Naive thymus-derived CD4-positive, alpha-beta T cell (primary cell): Measurements from ENCODE around the gene ATF3. TPM values are rescaled to one million over a fixed set of nuclear protein-coding genes. Genes with fewer than 3 reads are reported as not detected.

ENCODE experiments used
- ATAC-seq: fragments of 150-1000 bp; cut with Tn5 transposase; 2 replicates; pipeline ENCODE4 v1.10.0; 2021; ENCODE audit warnings: mild to moderate bottlenecking, moderate library complexity
- CTCF ChIA-PET: fragments of 350-600 bp; sonication (Branson Sonifier 250); formaldehyde crosslinking; loops from one replicate; lab custom pipeline; 2021; ENCODE audit warnings: antibody characterized with exemption; lab: Charles Lee
- POLR2A ChIA-PET: fragments of 350-600 bp; sonication (Branson Sonifier 250); formaldehyde crosslinking; loops from one replicate; lab custom pipeline; 2021; ENCODE audit warnings: antibody characterized with exemption, inconsistent platforms; lab: Charles Lee
- DNase-seq, 9 donors: peaks; one replicate each; pipeline versions ENCODE4 v3.0.0 to v3.0.0-alpha.2; 2020 to 2022; ENCODE audit warnings: mixed read lengths in 1 of 9
- H3K27ac ChIP-seq: one replicate; pipeline ENCODE4 v1.7.0; 2013; ENCODE audit warnings: mild to moderate bottlenecking, low read depth, low read length, moderate library complexity
- H3K27me3 ChIP-seq, 2 donors: one replicate each; pipeline ENCODE4 v1.7.0; 2013; ENCODE audit warnings: low read length in 2 of 2, mild to moderate bottlenecking in 2 of 2, moderate library complexity in 2 of 2; ENCODE audit not compliant: control insufficient read depth in 2 of 2, insufficient read depth in 2 of 2
- H3K36me3 ChIP-seq, 3 experiments: 1 replicate in 2 of 3; 2 replicates in 1 of 3; pipeline ENCODE4 v1.7.0; 2013; ENCODE audit warnings: low read length in 3 of 3, mild to moderate bottlenecking in 3 of 3, moderate library complexity in 1 of 3; ENCODE audit not compliant: insufficient read depth in 3 of 3, control insufficient read depth in 2 of 3
- H3K4me1 ChIP-seq, 2 donors: one replicate each; pipeline ENCODE4 v1.7.0; 2013; ENCODE audit warnings: low read length in 2 of 2, mild to moderate bottlenecking in 2 of 2, moderate library complexity in 1 of 2; ENCODE audit not compliant: control insufficient read depth in 2 of 2, insufficient read depth in 2 of 2
- H3K4me3 ChIP-seq: 2 replicates; pipeline ENCODE4 v1.7.0; 2013; ENCODE audit warnings: mild to moderate bottlenecking, low read length
- H3K9me3 ChIP-seq, 3 experiments: 1 replicate in 2 of 3; 2 replicates in 1 of 3; pipeline ENCODE4 v1.7.0; 2013; ENCODE audit warnings: low read length in 3 of 3; ENCODE audit not compliant: control insufficient read depth in 2 of 3
- H3K27ac Mint-ChIP-seq, 9 donors: one replicate each; pipeline ENCODE4 v1.8.0; 2020 to 2022; ENCODE audit warnings: mixed read lengths in 9 of 9, mild to moderate bottlenecking in 8 of 9, moderate library complexity in 5 of 9, inconsistent platforms in 2 of 9
- H3K27me3 Mint-ChIP-seq, 5 donors: one replicate each; pipeline ENCODE4 v1.8.0; 2021 to 2022; ENCODE audit warnings: mixed read lengths in 5 of 5, mild to moderate bottlenecking in 1 of 5
- H3K36me3 Mint-ChIP-seq, 5 donors: one replicate each; pipeline ENCODE4 v1.8.0; 2020 to 2022; ENCODE audit warnings: mixed read lengths in 5 of 5, mild to moderate bottlenecking in 3 of 5, inconsistent platforms in 1 of 5
- H3K4me1 Mint-ChIP-seq, 7 donors: one replicate each; pipeline ENCODE4 v1.8.0; 2020 to 2022; ENCODE audit warnings: mixed read lengths in 7 of 7, mild to moderate bottlenecking in 3 of 7, inconsistent platforms in 1 of 7
- H3K4me3 Mint-ChIP-seq, 10 donors: one replicate each; pipeline ENCODE4 v1.8.0; 2020 to 2022; ENCODE audit warnings: mild to moderate bottlenecking in 10 of 10, mixed read lengths in 10 of 10, moderate library complexity in 6 of 10, inconsistent platforms in 2 of 10
- H3K9me3 Mint-ChIP-seq, 11 donors: one replicate each; pipeline ENCODE4 v1.8.0; 2020 to 2022; ENCODE audit warnings: mixed read lengths in 11 of 11, mild to moderate bottlenecking in 4 of 11, inconsistent platforms in 1 of 11, moderate library complexity in 1 of 11
- intact Hi-C, 2 donors: fragments of 100-400 bp; cut with micrococcal nuclease; formaldehyde crosslinking; loops; one replicate each; pipeline ENCODE4 v1.15.1; 2023
- polyA plus RNA-seq, 2 donors: library from polyadenylated mRNA; unstranded; fragments of 300-500 nt; fragmentation: Illumina TruSeq; gene quantifications; one replicate each; pipeline ENCODE4 v1.2.3, GENCODE V29; 2021
- total RNA-seq, 6 experiments: library from RNA in 5 of 6; stranded (reverse) in 5 of 6; gene quantifications; 1 replicate in 5 of 6; 2 replicates in 1 of 6; pipeline ENCODE4 v1.2.3 and lab custom pipeline; 2021 to 2026

Gene ATF3
- total and polyA plus RNA-seq, 7 experiments from 2014 or later: 0.57 to 83.4 (median 12.5) TPM; not detected in 2

- Mint-ChIP-seq H3K4me1 (peaks cover 9 to 27% (median 15%) of the 10 kb centered on the region in 7 donors), H3K36me3 (no peaks in the 10 kb centered on the region), H3K4me3 (peak overlapping the region; percentile 80 to 98 (median 88)), H3K27ac (peak overlapping the region in 8 of 9 donors; percentile 1 to 90 (median 70)), H3K27me3 (peaks cover 0 to 41% (median 0%) of the 10 kb centered on the region in 5 donors), H3K9me3 (peaks cover 0 to 11% (median 2%) of the 10 kb centered on the region in 11 donors)
- no peaks in the 10 kb centered on the region for H3K36me3 ChIP-seq
- no peak for DNase-seq
- ChIA-PET CTCF (interaction anchor here (0.6 to 1.6 kb wide), 2 partner anchors 89 to 501 kb away, joined by 3 to 4 read pairs; no protein-coding TSS in a partner anchor), POLR2A (interaction anchor here (0.6 kb wide), 1 partner anchor 421 kb away, joined by 3 read pairs; no protein-coding TSS in a partner anchor)
- intact Hi-C loops: loop anchor here (2.0 to 10.0 kb wide), 4 partner anchors 31 to 531 kb away; partner anchors contain the start of genes ANGEL2 (in 1 of the 2), DTL (in 1 of the 2) and INTS7 (in 1 of the 2)
- H3K27me3 ChIP-seq: no peaks in the 10 kb centered on the region
- no peak overlapping the region for H3K4me3 ChIP-seq
- H3K27ac ChIP-seq: no peak overlapping the region
- ATAC-seq: no peak
- no peaks in the 10 kb centered on the region for H3K9me3 ChIP-seq
- peaks cover 0 to 6% of the 10 kb centered on the region in 2 donors for H3K4me1 ChIP-seq
Measured at GRCh38 chr1:212565571-212566305, 42.8 kb upstream of the ATF3 start.

GRCh38 chr1:212566522-212567479 is 41.8 kb upstream of the ATF3 start:
- Mint-ChIP-seq H3K27ac (peak overlapping the region; percentile 62 to 90 (median 77)), H3K4me3 (peak overlapping the region; percentile 80 to 98 (median 88)), H3K9me3 (peaks cover 0 to 11% (median 2%) of the 10 kb centered on the region in 11 donors), H3K27me3 (peaks cover 0 to 43% (median 0%) of the 10 kb centered on the region in 5 donors), H3K4me1 (peaks cover 9 to 27% (median 15%) of the 10 kb centered on the region in 7 donors), H3K36me3 (no peaks in the 10 kb centered on the region)
- DNase-seq (peak in 7 of 9 donors; percentile 23 to 66 (median 30)), ATAC-seq (peak; percentile 96)
- peaks cover 0 to 6% of the 10 kb centered on the region in 2 donors for H3K4me1 ChIP-seq
- ChIA-PET CTCF (interaction anchor here (1.5 to 1.6 kb wide), 2 partner anchors 89 to 90 kb away, joined by 4 to 7 read pairs; no protein-coding TSS in a partner anchor), POLR2A (interaction anchor here (0.6 kb wide), 1 partner anchor 420 kb away, joined by 3 read pairs; no protein-coding TSS in a partner anchor)
- no peaks in the 10 kb centered on the region for H3K36me3 ChIP-seq
- H3K27me3 ChIP-seq: no peaks in the 10 kb centered on the region
- no peaks in the 10 kb centered on the region for H3K9me3 ChIP-seq
- intact Hi-C loops: loop anchor here (1.0 to 10.0 kb wide), 9 partner anchors 8 to 532 kb away; partner anchors contain the start of genes ATF3 (in 2 of the 2), ANGEL2 (in 1 of the 2), DTL (in 1 of the 2) and INTS7 (in 1 of the 2)
- peak overlapping the region; percentile 31 for H3K27ac ChIP-seq
- peak overlapping the region; percentile 78 for H3K4me3 ChIP-seq

GRCh38 chr1:212567638-212568037 is 40.9 kb upstream of the ATF3 start:
- no peak overlapping the region for H3K27ac ChIP-seq
- no peak for DNase-seq
- peak overlapping the region in 2 of 9 donors; percentile 75 to 77 for H3K27ac Mint-ChIP-seq
- H3K9me3 ChIP-seq: no peaks in the 10 kb centered on the region
- peaks cover 0 to 8% (median 0%) of the 10 kb centered on the region in 11 donors for H3K9me3 Mint-ChIP-seq
- intact Hi-C loops: loop anchor here (1.0 to 10.0 kb wide), 9 partner anchors 8 to 533 kb away; partner anchors contain the start of genes ATF3 (in 2 of the 2), ANGEL2 (in 1 of the 2), DTL (in 1 of the 2) and INTS7 (in 1 of the 2)
- H3K36me3 ChIP-seq: no peaks in the 10 kb centered on the region
- no peaks in the 10 kb centered on the region for H3K27me3 ChIP-seq
- no peak overlapping the region for H3K4me3 ChIP-seq
- peaks cover 0 to 44% (median 0%) of the 10 kb centered on the region in 5 donors for H3K27me3 Mint-ChIP-seq
- H3K36me3 Mint-ChIP-seq: no peaks in the 10 kb centered on the region
- H3K4me1 ChIP-seq: peaks cover 0 to 6% of the 10 kb centered on the region in 2 donors
- ChIA-PET POLR2A (no interaction called here), CTCF (interaction anchor here (0.6 to 1.5 kb wide), 2 partner anchors 90 to 444 kb away, joined by 3 to 7 read pairs; no protein-coding TSS in a partner anchor)
- peak overlapping the region in 7 of 10 donors; percentile 80 to 98 (median 89) for H3K4me3 Mint-ChIP-seq
- H3K4me1 Mint-ChIP-seq: peaks cover 9 to 27% (median 15%) of the 10 kb centered on the region in 7 donors
- no peak for ATAC-seq

GRCh38 chr1:212568978-212569537 is 39.5 kb upstream of the ATF3 start:
- no peaks in the 10 kb centered on the region for H3K9me3 ChIP-seq
- H3K27ac Mint-ChIP-seq: peak overlapping the region in 1 of 9 donors; percentile 34
- no peaks in the 10 kb centered on the region for H3K27me3 ChIP-seq
- ATAC-seq (no peak), DNase-seq (no peak)
- CTCF ChIA-PET: no interaction called here
- H3K27ac ChIP-seq: no peak overlapping the region
- no peak overlapping the region for H3K4me3 Mint-ChIP-seq
- peaks cover 0 to 42% (median 0%) of the 10 kb centered on the region in 5 donors for H3K27me3 Mint-ChIP-seq
- H3K4me3 ChIP-seq: no peak overlapping the region
- H3K36me3 ChIP-seq: no peaks in the 10 kb centered on the region
- no peaks in the 10 kb centered on the region for H3K9me3 Mint-ChIP-seq
- H3K36me3 Mint-ChIP-seq: no peaks in the 10 kb centered on the region
- peaks cover 9 to 27% (median 15%) of the 10 kb centered on the region in 7 donors for H3K4me1 Mint-ChIP-seq
- POLR2A ChIA-PET: no interaction called here
- H3K4me1 ChIP-seq: peaks cover 0 to 6% of the 10 kb centered on the region in 2 donors
- intact Hi-C loops: loop anchor here in 1 of 2 donors (10.0 kb wide), 2 partner anchors 446 to 534 kb away; partner anchors contain the start of genes ANGEL2, DTL and INTS7

GRCh38 chr1:212574732-212575131 is 33.8 kb upstream of the ATF3 start:
- DNase-seq (no peak), ATAC-seq (no peak)
- Mint-ChIP-seq H3K9me3 (peaks cover 0 to 3% (median 0%) of the 10 kb centered on the region in 11 donors), H3K36me3 (no peaks in the 10 kb centered on the region), H3K4me1 (peaks cover 0 to 8% (median 0%) of the 10 kb centered on the region in 7 donors), H3K27ac (no peak overlapping the region), H3K4me3 (no peak overlapping the region), H3K27me3 (peaks cover 10 to 48% (median 17%) of the 10 kb centered on the region in 5 donors)
- intact Hi-C loops: no loop called here
- H3K9me3 ChIP-seq: no peaks in the 10 kb centered on the region
- no peak overlapping the region for H3K27ac ChIP-seq
- POLR2A ChIA-PET: no interaction called here
- H3K4me1 ChIP-seq: no peaks in the 10 kb centered on the region
- CTCF ChIA-PET: no interaction called here
- no peak overlapping the region for H3K4me3 ChIP-seq
- H3K27me3 ChIP-seq: no peaks in the 10 kb centered on the region
- H3K36me3 ChIP-seq: no peaks in the 10 kb centered on the region
